MCF 10A (cell line): Measurements from ENCODE around the gene RTP5. TPM values are rescaled to one million over a fixed set of nuclear protein-coding genes. Genes with fewer than 3 reads are reported as not detected.

Experiments used
- BruUV-seq: library from RNA; stranded (reverse); fragments of 400-500 nt; replicated peaks from 2 replicates; lab custom pipeline; 2021; lab: Mats Ljungman, UMichigan
- CTCF ChIA-PET: fragments of 300-600 bp; sonication (Branson Sonifier 250); formaldehyde crosslinking; extraction: SDS; loops from one replicate; lab custom pipeline; 2021; ENCODE audit warnings: antibody characterized with exemption, inconsistent platforms; lab: Yijun Ruan, JAX
- POLR2A ChIA-PET: fragments of 300-600, 350-650 bp; sonication (Branson Sonifier 250); formaldehyde crosslinking; extraction: SDS; loops from one replicate; lab custom pipeline; 2020; ENCODE audit warnings: antibody characterized with exemption, inconsistent platforms; lab: Yijun Ruan, JAX
- DNase-seq: peaks from one replicate; pipeline ENCODE4 v3.0.0-alpha.2; 2018; ENCODE audit not compliant: unreplicated experiment
- H3K27ac Mint-ChIP-seq: one replicate; pipeline ENCODE4 v1.8.0; 2022; ENCODE audit warnings: mild to moderate bottlenecking, low read depth, mixed read lengths; ENCODE audit not compliant: unreplicated experiment
- H3K27me3 Mint-ChIP-seq: one replicate; pipeline ENCODE4 v1.8.0; 2022; ENCODE audit warnings: mixed read lengths; ENCODE audit not compliant: insufficient read depth, unreplicated experiment
- H3K36me3 Mint-ChIP-seq: one replicate; pipeline ENCODE4 v1.8.0; 2022; ENCODE audit warnings: mild to moderate bottlenecking, moderate library complexity, mixed read lengths; ENCODE audit not compliant: insufficient read depth, unreplicated experiment
- H3K4me1 Mint-ChIP-seq: one replicate; pipeline ENCODE4 v1.8.0; 2022; ENCODE audit warnings: mixed read lengths; ENCODE audit not compliant: insufficient read depth, unreplicated experiment
- H3K4me3 Mint-ChIP-seq: one replicate; pipeline ENCODE4 v1.8.0; 2022; ENCODE audit warnings: mild to moderate bottlenecking, moderate library complexity, mixed read lengths; ENCODE audit not compliant: unreplicated experiment
- H3K9me3 Mint-ChIP-seq: one replicate; pipeline ENCODE4 v1.8.0; 2022; ENCODE audit warnings: mixed read lengths; ENCODE audit not compliant: unreplicated experiment
- CTCF ChIP-seq: fragments of 200-600 bp; IDR thresholded peaks from one replicate; pipeline ENCODE4 v1.8.0; 2022; ENCODE audit warnings: antibody characterized with exemption, mild to moderate bottlenecking; ENCODE audit not compliant: unreplicated experiment
- intact Hi-C: fragments of 100-400 bp; cut with micrococcal nuclease; formaldehyde crosslinking; loops from 2 replicates; pipeline ENCODE4 v1.14.1; 2022
- total RNA-seq: library from RNA; stranded (reverse); gene quantifications from 2 replicates; pipeline ENCODE4 v1.2.3, GENCODE V29; 2022

Gene RTP5
- total RNA-seq, 1 experiment from 2014 or later = not detected

- no peaks in the 10 kb centered on the region for H3K4me1 Mint-ChIP-seq
- H3K36me3 Mint-ChIP-seq = peaks cover 2% of the 10 kb centered on the region
- TF ChIP-seq CTCF = no peak
- no peaks in the 10 kb centered on the region for H3K9me3 Mint-ChIP-seq
- H3K27ac Mint-ChIP-seq = no peak overlapping the region
- POLR2A ChIA-PET = interaction anchor here (0.7 kb wide), 1 partner anchor 255 kb away, joined by 3 read pairs; no protein-coding TSS in a partner anchor
- H3K27me3 Mint-ChIP-seq = no peaks in the 10 kb centered on the region
- CTCF ChIA-PET = no interaction called here
- no peak overlapping the region for H3K4me3 Mint-ChIP-seq
- no peak for DNase-seq
- no TSS peak for BruUV-seq
- intact Hi-C loops = no loop called here
Measured at GRCh38 chr2:241897231-241897916, 27.8 kb downstream of the RTP5 start.

- Mint-ChIP-seq H3K36me3 (no peaks in the 10 kb centered on the region), H3K4me1 (no peaks in the 10 kb centered on the region), H3K9me3 (no peaks in the 10 kb centered on the region), H3K27ac (no peak overlapping the region), H3K4me3 (no peak overlapping the region), H3K27me3 (no peaks in the 10 kb centered on the region)
- no peak for DNase-seq
- BruUV-seq = no TSS peak
- ChIA-PET CTCF (no interaction called here), POLR2A (no interaction called here)
- TF ChIP-seq CTCF = no peak
- intact Hi-C loops = no loop called here
Measured at GRCh38 chr2:241898463-241899270, 29.1 kb downstream of the RTP5 start.

GRCh38 chr2:241900251-241901017 lies 30.9 kb downstream of the RTP5 start:
- ChIA-PET CTCF (no interaction called here), POLR2A (no interaction called here)
- intact Hi-C loops = no loop called here
- no peaks in the 10 kb centered on the region for H3K27me3 Mint-ChIP-seq
- H3K27ac Mint-ChIP-seq = no peak overlapping the region
- no TSS peak for BruUV-seq
- H3K9me3 Mint-ChIP-seq = no peaks in the 10 kb centered on the region
- TF ChIP-seq CTCF = no peak
- no peak for DNase-seq
- H3K4me3 Mint-ChIP-seq = no peak overlapping the region
- H3K4me1 Mint-ChIP-seq = no peaks in the 10 kb centered on the region
- H3K36me3 Mint-ChIP-seq = no peaks in the 10 kb centered on the region

GRCh38 chr2:241901018-241901380 lies 31.5 kb downstream of the RTP5 start:
- H3K36me3 Mint-ChIP-seq = no peaks in the 10 kb centered on the region
- H3K4me3 Mint-ChIP-seq = no peak overlapping the region

More at GRCh38 chr2:241901018-241901380, 31.5 kb downstream of the RTP5 start:
- CTCF ChIA-PET = no interaction called here
- no peak for TF ChIP-seq CTCF
- no peak overlapping the region for H3K27ac Mint-ChIP-seq
- intact Hi-C loops = no loop called here
- H3K27me3 Mint-ChIP-seq = no peaks in the 10 kb centered on the region
- no peaks in the 10 kb centered on the region for H3K4me1 Mint-ChIP-seq
- no peaks in the 10 kb centered on the region for H3K9me3 Mint-ChIP-seq
- no peak for DNase-seq
- POLR2A ChIA-PET = no interaction called here
- BruUV-seq = no TSS peak
